GM21381 (cell line): ENCODE results near the gene OR5B21.

Experiments used
- ATAC-seq: cut with Tn5 transposase; IDR thresholded peaks from one replicate; pipeline ENCODE4 v1.9.1; 2021; ENCODE audit warnings: mild to moderate bottlenecking, moderate library complexity; ENCODE audit not compliant: unreplicated experiment

The OR5B21 gene

GRCh38 chr11:58508005-58508404 lies at the start of gene OR5B21:
Gene OR5B21 (minus strand): TSS chr11:58508105. CDS start chr11:58508105, 0 bp downstream.
- ATAC-seq, result no peak

DNA sequence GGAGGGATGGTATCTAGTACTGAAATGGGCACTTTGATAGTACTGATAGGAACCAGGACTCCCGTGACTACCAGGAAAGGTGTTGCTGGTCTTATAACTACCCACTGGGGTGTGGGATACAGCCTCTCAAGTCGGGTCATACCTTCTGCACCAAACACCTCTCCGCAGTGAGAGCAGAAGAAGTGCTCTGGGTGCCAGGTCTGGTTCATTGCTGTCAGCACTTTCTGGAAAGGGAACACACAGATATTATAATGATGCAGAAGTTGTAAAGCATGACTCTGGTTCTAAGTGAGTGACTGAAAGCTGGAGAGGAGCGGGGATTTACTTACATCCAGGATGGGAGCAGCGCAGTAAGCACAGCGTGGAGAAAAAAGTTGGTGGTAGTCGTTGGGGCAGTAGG lies 41.7 kb upstream of the OR5B21 start:
- no peak for ATAC-seq

GRCh38 chr11:58546841-58547240 lies 38.9 kb upstream of the OR5B21 start:
- no peak for ATAC-seq

DNA sequence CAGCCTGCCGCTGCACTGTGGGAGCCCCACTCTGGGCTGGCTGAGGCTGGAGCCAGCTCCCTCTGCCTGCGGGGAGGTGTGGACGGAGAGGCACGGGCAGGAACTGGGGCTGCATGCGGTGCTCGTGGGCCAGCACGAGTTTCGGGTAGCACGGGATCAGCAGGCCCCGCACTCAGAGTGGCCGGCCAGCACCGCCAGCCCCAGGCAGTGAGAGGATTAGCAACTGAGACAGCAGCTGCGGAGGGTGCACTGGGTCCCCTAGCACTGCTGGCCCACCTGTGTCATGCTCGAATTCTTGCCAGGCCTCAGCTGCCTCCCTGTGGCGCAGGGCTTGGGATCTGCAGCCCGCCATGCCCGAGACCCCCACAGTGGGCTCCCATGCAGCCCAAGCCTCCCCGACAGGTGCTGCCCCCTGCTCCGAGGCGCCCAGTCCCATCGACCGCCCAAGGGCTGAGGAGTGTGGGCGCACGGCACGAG lies 24.0 kb upstream of the OR5B21 start:
- no peak for ATAC-seq

- ATAC-seq, result no peak
These were observed 22.3 kb upstream of the OR5B21 start for GRCh38 chr11:58530236-58530635.

GRCh38 chr11:58527429-58527828 lies 19.5 kb upstream of the OR5B21 start:
- ATAC-seq, result no peak

DNA sequence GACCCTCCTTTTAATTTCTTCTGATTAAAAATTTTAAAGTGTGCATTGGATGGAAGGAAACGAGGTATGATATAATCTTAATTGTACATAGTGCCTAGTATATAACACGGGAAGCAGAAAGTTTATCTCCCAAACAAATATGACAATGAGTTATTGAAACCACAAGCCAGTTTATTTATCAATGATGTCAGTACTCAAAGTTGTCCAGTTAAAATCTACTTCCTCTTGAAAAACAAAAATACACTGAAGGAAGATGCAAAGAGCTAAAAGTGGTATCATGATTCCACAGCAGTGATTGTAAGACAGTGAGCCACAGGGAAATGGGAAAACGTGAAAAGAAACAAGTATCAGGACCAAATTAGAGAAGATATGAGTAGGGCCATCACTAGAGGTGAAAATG lies 18.8 kb upstream of the OR5B21 start:
- ATAC-seq, result no peak

DNA sequence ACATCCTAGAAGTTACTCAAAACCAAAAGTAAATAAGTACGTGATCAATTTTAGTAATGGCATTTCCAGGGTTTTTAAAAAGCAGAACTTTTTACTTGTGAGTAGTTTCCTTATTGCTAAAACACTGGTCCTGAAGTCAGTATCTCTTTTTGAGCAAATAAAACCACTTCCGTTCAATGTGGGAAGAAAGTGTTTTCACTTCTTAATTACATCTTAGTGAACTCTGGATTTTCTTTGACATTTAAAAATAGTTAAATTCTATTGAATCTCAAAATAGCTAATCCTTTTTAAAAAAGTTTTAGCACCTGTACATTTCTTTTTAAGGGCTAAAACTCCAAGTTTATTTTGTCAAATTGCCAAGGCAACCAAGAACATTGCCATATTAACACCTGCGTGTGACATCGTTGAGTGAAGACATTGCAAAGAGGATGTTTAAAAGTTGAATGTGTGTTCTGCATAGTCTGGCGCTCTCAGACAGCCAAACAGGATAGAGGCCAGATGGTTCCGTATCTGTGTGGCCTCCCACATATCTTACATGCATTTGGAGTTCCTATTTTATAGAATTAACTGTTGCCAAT lies 17.2 kb upstream of the OR5B21 start:
- ATAC-seq, result peak; percentile 90

DNA sequence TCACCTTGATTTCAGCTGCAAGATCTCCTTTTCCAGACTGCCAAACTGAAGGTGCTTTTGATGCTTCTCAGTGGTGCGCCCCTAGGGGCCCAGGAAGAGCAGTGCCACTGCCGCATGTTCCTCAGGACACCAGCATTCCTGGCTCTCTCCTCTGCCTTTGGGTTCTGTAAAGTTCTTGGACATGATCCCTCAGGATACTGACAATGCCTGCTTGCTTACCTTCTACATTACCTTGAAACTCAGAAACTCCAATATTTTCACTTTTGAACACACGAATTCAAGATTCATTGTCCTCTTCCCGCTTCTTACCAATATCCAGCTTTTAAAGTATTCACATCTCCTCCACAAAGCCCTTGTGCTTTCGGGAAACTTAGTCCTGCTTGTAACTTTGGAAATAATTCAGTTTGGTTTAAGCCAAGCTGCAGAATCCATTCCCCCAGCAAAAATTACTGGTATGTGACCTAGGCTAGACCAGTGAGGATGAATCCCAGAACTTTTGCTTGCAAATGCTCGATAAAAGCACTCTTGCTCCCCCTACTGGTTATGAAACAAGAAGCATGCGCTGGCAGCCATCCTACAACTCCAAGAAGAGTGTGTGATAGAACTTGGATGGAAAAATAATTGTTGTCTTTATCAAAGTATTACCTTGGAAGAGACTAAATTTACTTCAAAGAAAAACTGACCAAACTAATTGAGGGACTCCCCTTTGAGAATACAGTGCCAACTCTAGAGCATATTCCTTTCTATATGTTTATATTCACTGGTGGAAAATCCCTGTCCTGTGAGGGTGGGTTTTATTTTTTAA lies 16.5 kb upstream of the OR5B21 start:
- peak; percentile 41 for ATAC-seq

DNA sequence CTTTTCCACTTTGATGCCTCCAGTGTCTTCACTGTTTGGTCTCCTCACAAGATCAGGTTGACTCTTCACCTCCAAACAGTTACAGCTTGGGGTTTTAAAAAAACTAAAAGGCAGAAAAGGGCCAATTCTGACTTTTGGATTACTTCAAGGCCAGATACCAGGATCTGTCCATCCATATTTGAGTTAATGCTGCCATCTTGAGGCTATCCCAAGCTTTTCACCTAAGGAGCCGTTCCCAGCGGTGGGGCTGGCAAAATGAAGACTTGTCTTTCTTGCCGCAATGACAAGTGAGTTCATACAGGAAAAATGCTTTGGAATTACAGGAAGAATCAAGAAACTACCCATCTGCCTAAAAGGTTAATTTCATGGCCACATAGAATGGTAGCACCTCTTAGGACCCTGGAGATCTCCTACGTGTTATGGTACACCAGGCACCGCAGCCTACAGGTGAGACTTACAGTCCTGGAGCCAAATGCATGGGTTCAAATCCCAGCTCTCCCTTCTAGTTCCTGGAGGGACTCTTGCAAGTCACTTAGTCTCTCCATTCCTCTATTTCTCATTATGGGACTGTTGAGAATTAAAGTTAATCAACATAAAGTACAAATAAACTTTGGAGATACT lies 6.0 kb upstream of the OR5B21 start:
- peak; percentile 68 for ATAC-seq

GRCh38 chr11:58511636-58512035 lies 3.7 kb upstream of the OR5B21 start:
- ATAC-seq, result no peak

GRCh38 chr11:58509748-58510147 lies 1.8 kb upstream of the OR5B21 start:
- ATAC-seq, result no peak

- ATAC-seq, result no peak
These were observed 909 bp upstream of the OR5B21 start for GRCh38 chr11:58508814-58509213.

DNA sequence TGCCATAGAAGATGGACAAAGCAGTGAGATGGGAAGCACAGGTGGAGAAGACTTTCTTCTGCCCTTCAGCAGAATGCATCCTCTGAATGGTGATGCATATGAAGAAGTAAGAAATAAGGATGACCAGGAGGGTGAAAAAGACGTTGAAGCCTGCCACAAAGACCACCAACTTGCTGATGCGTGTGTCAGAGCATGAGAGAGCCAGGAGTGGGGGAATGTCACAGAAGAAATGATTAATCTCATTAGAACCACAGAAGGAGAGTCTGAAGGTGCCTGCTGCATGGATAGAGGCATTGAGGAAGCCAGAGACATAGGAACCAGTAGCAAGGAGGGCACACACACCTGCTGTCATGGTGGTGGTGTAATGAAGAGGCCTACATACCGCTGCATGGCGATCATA lies 550 bp downstream of the OR5B21 start:
- ATAC-seq, result peak; percentile 2

- peak; percentile 43 for ATAC-seq
These were observed 970 bp downstream of the OR5B21 start for GRCh38 chr11:58506935-58507334.

DNA sequence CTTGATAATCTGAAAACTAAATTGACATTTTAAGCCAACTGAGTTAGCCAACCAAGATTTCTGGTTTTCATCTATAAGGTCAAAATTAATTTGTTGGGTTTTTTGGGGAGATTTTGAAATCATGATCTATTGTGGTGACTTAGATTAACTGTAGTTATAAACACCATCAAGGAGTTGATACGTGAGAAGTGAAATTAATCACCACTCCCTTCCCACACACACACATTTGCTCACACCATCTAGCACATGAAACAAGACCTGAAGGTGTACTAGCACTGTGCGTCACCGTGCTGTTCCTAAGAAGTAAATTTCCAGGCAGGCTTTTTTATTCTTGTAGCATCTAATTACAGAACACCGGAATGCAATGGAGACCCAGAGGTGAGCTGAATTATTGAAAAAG lies 2.1 kb downstream of the OR5B21 start:
- no peak for ATAC-seq

GRCh38 chr11:58504232-58504631 lies 3.7 kb downstream of the OR5B21 start:
- ATAC-seq, result no peak

DNA sequence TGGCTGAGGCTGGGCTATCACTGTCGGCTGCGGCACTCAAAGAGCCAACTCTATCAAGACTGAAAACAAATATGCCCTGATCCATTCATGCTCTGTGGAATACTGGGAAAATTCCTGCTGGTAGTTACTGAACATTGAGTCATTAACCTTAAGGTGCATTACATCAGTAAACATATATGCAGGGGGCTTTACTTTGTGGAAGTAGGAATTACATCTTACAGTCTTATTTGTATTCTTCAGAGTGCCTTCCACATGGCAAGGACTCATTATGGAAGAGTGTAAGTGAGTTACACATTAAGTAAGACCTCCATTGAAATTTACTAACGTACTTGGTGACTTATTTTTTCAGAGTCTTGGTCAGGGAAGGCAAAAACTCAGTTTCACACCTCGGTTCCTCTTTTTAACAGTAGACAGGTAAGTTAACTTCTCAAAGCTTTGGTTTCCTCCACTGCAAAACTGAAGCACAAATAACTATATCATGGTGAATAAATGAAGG lies 4.5 kb downstream of the OR5B21 start:
- ATAC-seq, result peak; percentile 95

GRCh38 chr11:58502004-58502403 lies 5.9 kb downstream of the OR5B21 start:
- no peak for ATAC-seq

DNA sequence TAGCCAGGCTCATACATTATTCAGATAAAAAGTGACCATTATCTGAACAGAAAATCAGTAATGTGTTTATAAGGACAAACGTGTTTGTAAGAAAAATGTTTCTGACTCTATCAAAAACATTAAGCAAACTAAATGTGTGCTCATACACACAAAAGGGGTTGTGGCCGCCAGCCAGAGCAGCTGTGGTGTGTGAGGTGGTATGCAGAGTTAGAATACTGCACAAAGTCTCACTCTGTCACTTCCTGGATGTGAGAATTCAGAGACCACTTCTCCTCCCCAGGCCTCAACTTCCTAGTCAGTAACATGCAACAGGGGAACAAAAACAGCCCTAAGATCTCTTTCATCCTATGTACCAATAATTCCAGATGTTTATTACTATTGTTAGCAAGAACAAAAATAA lies 9.4 kb downstream of the OR5B21 start:
- ATAC-seq, result no peak

- no peak for ATAC-seq
These were observed 10.0 kb downstream of the OR5B21 start for GRCh38 chr11:58497951-58498350.

- ATAC-seq, result no peak
These were observed 12.0 kb downstream of the OR5B21 start for GRCh38 chr11:58495906-58496305.
